ENCODE data around the gene DCHS1. TPM values are rescaled to one million over a fixed set of nuclear protein-coding genes. Genes with fewer than 3 reads are reported as not detected.

The DCHS1 gene
- polyA plus RNA-seq, 1 experiment = 7.3 TPM

- Histone ChIP-seq H3K36me3 (ENCODE audit: control insufficient read depth, insufficient read depth, low read length) (peaks cover 27% of the 10 kb centered on the region), H3K4me3 (ENCODE audit: low read depth, low read length) (no peak overlapping the region), H3K27me3 (ENCODE audit: control insufficient read depth, insufficient read depth, low read length) (no peaks in the 10 kb centered on the region)
- TF ChIP-seq CTCF (IDR thresholded peaks at IDR 0.05; ENCODE audit: insufficient read depth, low read depth, low read length) = no peak
- ChIA-PET CTCF (interaction anchor here (0.9 kb wide), 1 partner anchor 81 kb away, joined by 3 read pairs; no protein-coding TSS in a partner anchor), POLR2A (no interaction called here)
- no peak for DNase-seq (ENCODE audit: low read depth)
Measured at GRCh38 chr11:6598555-6598954, 57.1 kb downstream of the DCHS1 start.

GRCh38 chr11:6596239-6596877 lies 59.3 kb downstream of the DCHS1 start:
- CTCF ChIA-PET = interaction anchor here (0.6 to 3.7 kb wide), 5 partner anchors 7 to 92 kb away, joined by 3 to 17 read pairs (median 3); partner anchors contain the start of genes ILK and RRP8
- peaks cover 26% of the 10 kb centered on the region for H3K36me3 ChIP-seq (ENCODE audit: control insufficient read depth, insufficient read depth, low read length)
- H3K4me3 ChIP-seq (ENCODE audit: low read depth, low read length) = no peak overlapping the region
- H3K27me3 ChIP-seq (ENCODE audit: control insufficient read depth, insufficient read depth, low read length) = no peaks in the 10 kb centered on the region
- no peak for TF ChIP-seq CTCF (IDR thresholded peaks at IDR 0.05; ENCODE audit: insufficient read depth, low read depth, low read length)
- DNase-seq (ENCODE audit: low read depth) = no peak
- POLR2A ChIA-PET = no interaction called here

GRCh38 chr11:6594142-6594768 lies 61.4 kb downstream of the DCHS1 start:
- no peak for DNase-seq (ENCODE audit: low read depth)
- H3K4me3 ChIP-seq (ENCODE audit: low read depth, low read length) = no peak overlapping the region
- ChIA-PET POLR2A (no interaction called here), CTCF (interaction anchor here (0.7 to 3.7 kb wide), 6 partner anchors 10 to 89 kb away, joined by 3 to 17 read pairs (median 4); partner anchors contain the start of genes ILK, MRPL17 and RRP8)
- H3K36me3 ChIP-seq (ENCODE audit: control insufficient read depth, insufficient read depth, low read length) = peaks cover 11% of the 10 kb centered on the region
- no peak for TF ChIP-seq CTCF (IDR thresholded peaks at IDR 0.05; ENCODE audit: insufficient read depth, low read depth, low read length)
- no peaks in the 10 kb centered on the region for H3K27me3 ChIP-seq (ENCODE audit: control insufficient read depth, insufficient read depth, low read length)

GRCh38 chr11:6588018-6588417 lies 67.6 kb downstream of the DCHS1 start:
- Histone ChIP-seq H3K36me3 (ENCODE audit: control insufficient read depth, insufficient read depth, low read length) (peaks cover 2% of the 10 kb centered on the region; the same call in 1 of the 2 replicates), H3K4me3 (ENCODE audit: low read depth, low read length) (no peak overlapping the region), H3K27me3 (ENCODE audit: control insufficient read depth, insufficient read depth, low read length) (no peaks in the 10 kb centered on the region)
- ChIA-PET POLR2A (no interaction called here), CTCF (interaction anchor here (1.1 kb wide), 1 partner anchor 28 kb away, joined by 4 read pairs; no protein-coding TSS in a partner anchor)
- no peak for TF ChIP-seq CTCF (IDR thresholded peaks at IDR 0.05; ENCODE audit: insufficient read depth, low read depth, low read length)
- no peak for DNase-seq (ENCODE audit: low read depth)

GRCh38 chr11:6587360-6587953 lies 68.2 kb downstream of the DCHS1 start:
- Histone ChIP-seq H3K36me3 (ENCODE audit: control insufficient read depth, insufficient read depth, low read length) (peaks cover 2% of the 10 kb centered on the region; the same call in 1 of the 2 replicates), H3K4me3 (ENCODE audit: low read depth, low read length) (no peak overlapping the region), H3K27me3 (ENCODE audit: control insufficient read depth, insufficient read depth, low read length) (no peaks in the 10 kb centered on the region)
- ChIA-PET POLR2A (no interaction called here), CTCF (interaction anchor here (0.6 to 1.1 kb wide), 2 partner anchors 27 to 83 kb away, joined by 4 read pairs; no protein-coding TSS in a partner anchor)
- no peak for DNase-seq (ENCODE audit: low read depth)
- no peak for TF ChIP-seq CTCF (IDR thresholded peaks at IDR 0.05; ENCODE audit: insufficient read depth, low read depth, low read length)

All from BJ (cell line).